GM23338 (cell line): Measurements from ENCODE around the gene FAM241B. TPM values are rescaled to one million over a fixed set of nuclear protein-coding genes. Genes with fewer than 3 reads are reported as not detected.

Experiments
- ATAC-seq: fragments of 200-7000 bp; cut with Tn5 transposase; 3 replicates; pipeline ENCODE4 v1.9.1; 2020
- DNase-seq: peaks from one replicate; pipeline ENCODE4 v3.0.0-alpha.2; 2015; ENCODE audit warnings: low spot score
- H2AFZ ChIP-seq: fragments of 200-600 bp; sonication (generic); 2 replicates; pipeline ENCODE4 v1.8.0; 2016; ENCODE audit warnings: antibody characterized with exemption, mild to moderate bottlenecking, moderate library complexity
- H3F3A ChIP-seq: fragments of 200-600 bp; sonication (generic); replicated peaks from 2 replicates; pipeline ENCODE4 v1.8.0; 2017; ENCODE audit warnings: antibody characterized with exemption, mixed run types, low read depth
- H3K27ac ChIP-seq: fragments of 200-600 bp; sonication (generic); 2 replicates; pipeline ENCODE4 v1.6.1; 2016; ENCODE audit warnings: low read depth
- H3K27me3 ChIP-seq: fragments of 200-600 bp; sonication (generic); 2 replicates; pipeline ENCODE4 v1.8.0; 2016; ENCODE audit warnings: mild to moderate bottlenecking, mixed run types, moderate library complexity; ENCODE audit not compliant: insufficient read depth
- H3K36me3 ChIP-seq: fragments of 200-600 bp; sonication (generic); 2 replicates; pipeline ENCODE4 v1.8.0; 2016; ENCODE audit warnings: mild to moderate bottlenecking; ENCODE audit not compliant: insufficient read depth
- H3K4me1 ChIP-seq: fragments of 200-600 bp; sonication (generic); 2 replicates; pipeline ENCODE4 v1.8.0; 2016; ENCODE audit warnings: mild to moderate bottlenecking, moderate library complexity; ENCODE audit not compliant: insufficient read depth
- H3K4me2 ChIP-seq: fragments of 200-600 bp; sonication (generic); 2 replicates; pipeline ENCODE4 v1.7.1; 2017; ENCODE audit warnings: mixed run types
- H3K4me3 ChIP-seq: fragments of 200-600 bp; sonication (generic); 2 replicates; pipeline ENCODE4 v1.6.1; 2016; ENCODE audit warnings: mixed run types
- H3K79me2 ChIP-seq: fragments of 200-600 bp; sonication (generic); replicated peaks from 2 replicates; pipeline ENCODE4 v1.8.0; 2017; ENCODE audit warnings: mild to moderate bottlenecking; ENCODE audit not compliant: insufficient read depth
- H3K9me2 ChIP-seq: fragments of 200-600 bp; sonication (generic); 2 replicates; pipeline ENCODE4 v1.8.0; 2017; ENCODE audit not compliant: insufficient read depth
- H4K20me1 ChIP-seq: fragments of 200-600 bp; sonication (generic); replicated peaks from 2 replicates; pipeline ENCODE4 v1.8.0; 2017; ENCODE audit warnings: mild to moderate bottlenecking; ENCODE audit not compliant: insufficient read depth
- H3K27ac Mint-ChIP-seq: 2 replicates; pipeline ENCODE4 v1.8.0; 2020; ENCODE audit warnings: inconsistent platforms, mild to moderate bottlenecking, moderate library complexity, mixed read lengths
- H3K27me3 Mint-ChIP-seq: 3 replicates; pipeline ENCODE4 v1.8.0; 2022; ENCODE audit warnings: low read depth, mild to moderate bottlenecking, moderate library complexity, mixed read lengths, inconsistent platforms; ENCODE audit not compliant: insufficient read depth, poor library complexity
- H3K36me3 Mint-ChIP-seq: 3 replicates; pipeline ENCODE4 v1.8.0; 2021; ENCODE audit warnings: low read depth, mild to moderate bottlenecking, inconsistent platforms, moderate library complexity, mixed read lengths
- H3K4me1 Mint-ChIP-seq: 3 replicates; pipeline ENCODE4 v1.8.0; 2020; ENCODE audit warnings: mild to moderate bottlenecking, inconsistent platforms, mixed read lengths
- H3K4me3 Mint-ChIP-seq: 3 replicates; pipeline ENCODE4 v1.8.0; 2021; ENCODE audit warnings: moderate library complexity, mild to moderate bottlenecking, inconsistent platforms, mixed read lengths
- H3K9me3 Mint-ChIP-seq: 3 replicates; pipeline ENCODE4 v1.8.0; 2020; ENCODE audit warnings: moderate library complexity, mild to moderate bottlenecking, inconsistent platforms, mixed read lengths
- CREB1 ChIP-seq: fragments of 250-450 bp; sonication (Bioruptor Pico); IDR thresholded peaks from 2 replicates; pipeline ENCODE4 v1.5.0; 2020; ENCODE audit warnings: low read depth, mild to moderate bottlenecking, moderate library complexity
- CTCF ChIP-seq, 2 experiments: fragments of 200-600 bp in 1 of 2; sonication (generic) in 1 of 2; conservative IDR thresholded peaks; 2 replicates each; pipeline versions ENCODE4 v1.5.1 to v1.6.1; 2016 to 2017; ENCODE audit warnings: antibody characterized with exemption in 2 of 2, low read depth in 2 of 2, mild to moderate bottlenecking in 2 of 2, moderate library complexity in 1 of 2
- EZH2 ChIP-seq: fragments of 200-600 bp; sonication (generic); IDR thresholded peaks from one replicate; pipeline ENCODE4 v1.8.0; 2017; ENCODE audit warnings: antibody characterized with exemption, mild to moderate bottlenecking, low read depth; ENCODE audit not compliant: unreplicated experiment
- EZH2phosphoT487 ChIP-seq: fragments of 200-600 bp; sonication (generic); IDR thresholded peaks from one replicate; pipeline ENCODE4 v1.8.1; 2018; ENCODE audit warnings: antibody characterized with exemption; ENCODE audit not compliant: unreplicated experiment
- JUNB ChIP-seq: IDR thresholded peaks from one replicate; pipeline ENCODE4 v1.6.1; 2016; ENCODE audit warnings: antibody characterized with exemption; ENCODE audit not compliant: unreplicated experiment
- NANOG ChIP-seq: IDR thresholded peaks from 2 replicates; pipeline ENCODE4 v1.6.1; 2016; ENCODE audit warnings: antibody characterized with exemption, borderline replicate concordance
- POLR2AphosphoS5 ChIP-seq: IDR thresholded peaks from 2 replicates; pipeline ENCODE4 v1.6.1; 2016; ENCODE audit warnings: antibody characterized with exemption, low read depth
- STAT1 ChIP-seq: IDR thresholded peaks from one replicate; pipeline ENCODE4 v1.6.1; 2016; ENCODE audit warnings: antibody characterized with exemption; ENCODE audit not compliant: unreplicated experiment
- ZNF114 ChIP-seq: fragments of 250-450 bp; sonication (Bioruptor Pico); IDR thresholded peaks from 2 replicates; pipeline ENCODE4 v1.5.0; 2020; ENCODE audit warnings: mild to moderate bottlenecking, moderate library complexity
- ZNF331 ChIP-seq: fragments of 250-450 bp; sonication (Bioruptor Pico); IDR thresholded peaks from 2 replicates; pipeline ENCODE4 v1.5.0; 2020; ENCODE audit warnings: low read depth, mild to moderate bottlenecking, moderate library complexity
- ZNF462 ChIP-seq: fragments of 250-450 bp; sonication (Bioruptor Pico); IDR thresholded peaks from 2 replicates; pipeline ENCODE4 v1.5.0; 2020; ENCODE audit warnings: mild to moderate bottlenecking, moderate library complexity
- polyA plus RNA-seq: library from polyadenylated mRNA; unstranded; fragments of >200 nt; fragmentation: Nextera tagmentation; extraction: Ambion mirVana; gene quantifications from 2 replicates; pipeline ENCODE4 v1.2.1, GENCODE V29; 2016
- total RNA-seq: library from RNA; depleted of rRNA; stranded (reverse); fragments of >200 nt; shearing (Covaris generic); gene quantifications from 2 replicates; pipeline ENCODE4 v1.2.3, GENCODE V29; 2014
- TF ChIP-seq, protein P1 (sequence below): IDR thresholded peaks from one replicate; pipeline ENCODE4 v1.6.1; 2018; ENCODE audit warnings: antibody characterized with exemption; ENCODE audit not compliant: unreplicated experiment
- TF ChIP-seq, protein P2 (sequence below): IDR thresholded peaks from 2 replicates; pipeline ENCODE4 v1.6.1; 2016; ENCODE audit warnings: antibody characterized with exemption

The FAM241B gene
- total and polyA plus RNA-seq, 2 experiments from 2014 or later: 6.7 to 28.3 TPM

- no peak overlapping the region for H3K4me3 ChIP-seq
- no peak overlapping the region for H3K4me2 ChIP-seq
- no peak overlapping the region for H2AFZ ChIP-seq
- no peaks in the 10 kb centered on the region for H4K20me1 ChIP-seq
- no peak for DNase-seq
- Mint-ChIP-seq H3K27me3 (peaks cover 4% of the 10 kb centered on the region), H3K27ac (no peak overlapping the region), H3K4me1 (no peaks in the 10 kb centered on the region), H3K36me3 (no peaks in the 10 kb centered on the region), H3K4me3 (no peak overlapping the region), H3K9me3 (no peaks in the 10 kb centered on the region; the same call in 2 of the 3 replicates)
- no peak for ATAC-seq
- H3F3A ChIP-seq: no peaks in the 10 kb centered on the region
- H3K4me1 ChIP-seq: peaks cover 8% of the 10 kb centered on the region; the same call in 1 of the 2 replicates
- TF ChIP-seq, protein P1, sequence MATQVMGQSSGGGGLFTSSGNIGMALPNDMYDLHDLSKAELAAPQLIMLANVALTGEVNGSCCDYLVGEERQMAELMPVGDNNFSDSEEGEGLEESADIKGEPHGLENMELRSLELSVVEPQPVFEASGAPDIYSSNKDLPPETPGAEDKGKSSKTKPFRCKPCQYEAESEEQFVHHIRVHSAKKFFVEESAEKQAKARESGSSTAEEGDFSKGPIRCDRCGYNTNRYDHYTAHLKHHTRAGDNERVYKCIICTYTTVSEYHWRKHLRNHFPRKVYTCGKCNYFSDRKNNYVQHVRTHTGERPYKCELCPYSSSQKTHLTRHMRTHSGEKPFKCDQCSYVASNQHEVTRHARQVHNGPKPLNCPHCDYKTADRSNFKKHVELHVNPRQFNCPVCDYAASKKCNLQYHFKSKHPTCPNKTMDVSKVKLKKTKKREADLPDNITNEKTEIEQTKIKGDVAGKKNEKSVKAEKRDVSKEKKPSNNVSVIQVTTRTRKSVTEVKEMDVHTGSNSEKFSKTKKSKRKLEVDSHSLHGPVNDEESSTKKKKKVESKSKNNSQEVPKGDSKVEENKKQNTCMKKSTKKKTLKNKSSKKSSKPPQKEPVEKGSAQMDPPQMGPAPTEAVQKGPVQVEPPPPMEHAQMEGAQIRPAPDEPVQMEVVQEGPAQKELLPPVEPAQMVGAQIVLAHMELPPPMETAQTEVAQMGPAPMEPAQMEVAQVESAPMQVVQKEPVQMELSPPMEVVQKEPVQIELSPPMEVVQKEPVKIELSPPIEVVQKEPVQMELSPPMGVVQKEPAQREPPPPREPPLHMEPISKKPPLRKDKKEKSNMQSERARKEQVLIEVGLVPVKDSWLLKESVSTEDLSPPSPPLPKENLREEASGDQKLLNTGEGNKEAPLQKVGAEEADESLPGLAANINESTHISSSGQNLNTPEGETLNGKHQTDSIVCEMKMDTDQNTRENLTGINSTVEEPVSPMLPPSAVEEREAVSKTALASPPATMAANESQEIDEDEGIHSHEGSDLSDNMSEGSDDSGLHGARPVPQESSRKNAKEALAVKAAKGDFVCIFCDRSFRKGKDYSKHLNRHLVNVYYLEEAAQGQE: no peak
- no peak for TF ChIP-seq CTCF (conservative IDR thresholded peaks at IDR 0.05; ENCODE audit: low read depth in 2 of 2)
- no peak for TF ChIP-seq ZNF114 (CRISPR knock-in tag)
- TF ChIP-seq EZH2: no peak
- TF ChIP-seq ZNF331 (CRISPR knock-in tag): no peak
- TF ChIP-seq STAT1: no peak
- no peak for TF ChIP-seq NANOG
- TF ChIP-seq JUNB: no peak
- TF ChIP-seq EZH2phosphoT487: no peak
- TF ChIP-seq ZNF462 (CRISPR knock-in tag): no peak
- no peak for TF ChIP-seq CREB1 (CRISPR knock-in tag)
- TF ChIP-seq, protein P2, sequence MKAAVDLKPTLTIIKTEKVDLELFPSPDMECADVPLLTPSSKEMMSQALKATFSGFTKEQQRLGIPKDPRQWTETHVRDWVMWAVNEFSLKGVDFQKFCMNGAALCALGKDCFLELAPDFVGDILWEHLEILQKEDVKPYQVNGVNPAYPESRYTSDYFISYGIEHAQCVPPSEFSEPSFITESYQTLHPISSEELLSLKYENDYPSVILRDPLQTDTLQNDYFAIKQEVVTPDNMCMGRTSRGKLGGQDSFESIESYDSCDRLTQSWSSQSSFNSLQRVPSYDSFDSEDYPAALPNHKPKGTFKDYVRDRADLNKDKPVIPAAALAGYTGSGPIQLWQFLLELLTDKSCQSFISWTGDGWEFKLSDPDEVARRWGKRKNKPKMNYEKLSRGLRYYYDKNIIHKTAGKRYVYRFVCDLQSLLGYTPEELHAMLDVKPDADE: no peak
- TF ChIP-seq POLR2AphosphoS5: no peak
- no peaks in the 10 kb centered on the region for H3K27me3 ChIP-seq
- H3K79me2 ChIP-seq: no peaks in the 10 kb centered on the region
- peaks cover 13% of the 10 kb centered on the region for H3K9me2 ChIP-seq
- no peaks in the 10 kb centered on the region for H3K36me3 ChIP-seq
- H3K27ac ChIP-seq: no peak overlapping the region
These were observed 48.1 kb downstream of the FAM241B start for GRCh38 chr10:69677985-69678654.
